SU-DHL-6 (cell line): Measurements from ENCODE around the gene XPO6.

Source experiments
- H2AFZ ChIP-seq: fragments of 200-600 bp; sonication (generic); 2 replicates; pipeline ENCODE4 v1.6.1; 2014; ENCODE audit warnings: low read depth, mild to moderate bottlenecking, moderate library complexity, mixed read lengths, antibody characterized with exemption, low read length; ENCODE audit not compliant: severe bottlenecking
- H3F3A ChIP-seq: fragments of 200-600 bp; shearing (Covaris generic); 2 replicates; pipeline ENCODE4 v1.6.0; 2016; ENCODE audit warnings: antibody characterized with exemption, mild to moderate bottlenecking; ENCODE audit not compliant: insufficient read depth
- H3K27ac ChIP-seq: fragments of 200-600 bp; sonication (generic); 2 replicates; pipeline ENCODE4 v1.5.1; 2016; ENCODE audit warnings: low read depth, mild to moderate bottlenecking, low read length, moderate library complexity, mixed read lengths
- H3K27me3 ChIP-seq: fragments of 200-600 bp; sonication (generic), shearing (Covaris generic); 2 replicates; pipeline ENCODE4 v1.6.0; 2014; ENCODE audit warnings: mild to moderate bottlenecking, low read length
- H3K36me3 ChIP-seq: fragments of 200-600 bp; sonication (generic); 2 replicates; pipeline ENCODE4 v1.6.1; 2014; ENCODE audit warnings: mild to moderate bottlenecking, low read length, mixed read lengths
- H3K4me2 ChIP-seq: fragments of 300-600, 200-600 bp; shearing (Covaris generic), sonication (generic); 2 replicates; pipeline ENCODE4 v1.6.0; 2014; ENCODE audit warnings: low read length, low read depth, mild to moderate bottlenecking; ENCODE audit not compliant: poor library complexity, severe bottlenecking
- H3K4me3 ChIP-seq: fragments of 200-600 bp; sonication (generic); 2 replicates; pipeline ENCODE4 v1.5.1; 2014; ENCODE audit warnings: antibody characterized with exemption, low read length, mild to moderate bottlenecking, mixed read lengths; ENCODE audit not compliant: insufficient read depth, poor library complexity, severe bottlenecking
- H3K79me2 ChIP-seq: fragments of 200-600 bp; sonication (generic); 2 replicates; pipeline ENCODE4 v1.6.1; 2014; ENCODE audit warnings: mild to moderate bottlenecking, low read length, moderate library complexity; ENCODE audit not compliant: insufficient read depth
- H3K9ac ChIP-seq: fragments of 200-600 bp; sonication (generic); 2 replicates; pipeline ENCODE4 v1.7.0; 2014; ENCODE audit warnings: mild to moderate bottlenecking, low read length
- H3K9me2 ChIP-seq: fragments of 200-600 bp; sonication (generic); replicated peaks from 2 replicates; pipeline ENCODE4 v1.6.1; 2014; ENCODE audit warnings: low read length; ENCODE audit not compliant: insufficient read depth
- H3K9me3 ChIP-seq: fragments of 200-600 bp; sonication (generic); 2 replicates; pipeline ENCODE4 v1.6.1; 2014; ENCODE audit warnings: low read length, mixed read lengths; ENCODE audit not compliant: insufficient read depth
- H4K20me1 ChIP-seq: fragments of 200-600 bp; sonication (generic); 2 replicates; pipeline ENCODE4 v1.6.1; 2014; ENCODE audit warnings: low read depth, mild to moderate bottlenecking, antibody characterized with exemption, low read length, moderate library complexity, mixed read lengths
- CTCF ChIP-seq: fragments of 200-600 bp; sonication (generic); IDR thresholded peaks from one replicate; pipeline ENCODE4 v1.5.1; 2017; ENCODE audit warnings: antibody characterized with exemption, mild to moderate bottlenecking, low read length, moderate library complexity; ENCODE audit not compliant: insufficient read depth, poor library complexity, severe bottlenecking
- EZH2phosphoT487 ChIP-seq: fragments of 200-600 bp; sonication (generic), shearing (Covaris generic); conservative IDR thresholded peaks from 2 replicates; pipeline ENCODE4 v1.6.1; 2018; ENCODE audit warnings: mild to moderate bottlenecking, antibody characterized with exemption, low read length, moderate library complexity, mixed read lengths

XPO6 gene

GRCh38 chr16:28184625-28185024 lies 27.1 kb downstream of the XPO6 start:
- no peak overlapping the region for H3K27ac ChIP-seq
- peaks cover 18% of the 10 kb centered on the region; the same call in 1 of the 2 replicates for H4K20me1 ChIP-seq
- 0 out of 2 replicates have a peak, but pooled peaks cover 6% of the 10 kb centered on the region for H3K36me3 ChIP-seq
- H3K9ac ChIP-seq, result no peak overlapping the region
- H3K27me3 ChIP-seq, result no peaks in the 10 kb centered on the region
- no peak for TF ChIP-seq EZH2phosphoT487
- TF ChIP-seq CTCF, result no peak
- H3K9me3 ChIP-seq, result no peaks in the 10 kb centered on the region
- no peak overlapping the region for H3K4me2 ChIP-seq
- no peaks in the 10 kb centered on the region for H3F3A ChIP-seq
- H3K79me2 ChIP-seq, result peaks cover 100% of the 10 kb centered on the region
- H2AFZ ChIP-seq, result no peak overlapping the region
- no peak overlapping the region for H3K4me3 ChIP-seq
- H3K9me2 ChIP-seq, result no peaks in the 10 kb centered on the region

GRCh38 chr16:28183930-28184329 lies 27.8 kb downstream of the XPO6 start:
- Histone ChIP-seq H3K9me2 (no peaks in the 10 kb centered on the region), H3F3A (no peaks in the 10 kb centered on the region), H2AFZ (no peak overlapping the region), H3K9ac (no peak overlapping the region), H4K20me1 (peaks cover 20% of the 10 kb centered on the region; the same call in 1 of the 2 replicates), H3K4me3 (no peak overlapping the region), H3K36me3 (peaks cover 6% of the 10 kb centered on the region; the same call in 1 of the 2 replicates), H3K9me3 (no peaks in the 10 kb centered on the region), H3K79me2 (peaks cover 100% of the 10 kb centered on the region), H3K4me2 (no peak overlapping the region), H3K27ac (no peak overlapping the region), H3K27me3 (no peaks in the 10 kb centered on the region)
- no peak for TF ChIP-seq EZH2phosphoT487
- TF ChIP-seq CTCF, result no peak

GRCh38 chr16:28183484-28183883 lies 28.3 kb downstream of the XPO6 start:
- Histone ChIP-seq H4K20me1 (peaks cover 20% of the 10 kb centered on the region; the same call in 1 of the 2 replicates), H3K9ac (no peak overlapping the region), H3K27me3 (no peaks in the 10 kb centered on the region), H3K9me2 (no peaks in the 10 kb centered on the region), H2AFZ (no peak overlapping the region), H3K27ac (no peak overlapping the region), H3K36me3 (peaks cover 6% of the 10 kb centered on the region; the same call in 1 of the 2 replicates), H3K4me2 (no peak overlapping the region), H3K4me3 (no peak overlapping the region), H3F3A (no peaks in the 10 kb centered on the region), H3K79me2 (peaks cover 99% of the 10 kb centered on the region), H3K9me3 (no peaks in the 10 kb centered on the region)
- TF ChIP-seq CTCF (no peak), EZH2phosphoT487 (no peak)
